Muscle layer of colon (tissue), 2 donors: Measurements from ENCODE around the gene CDCA3.

Experiments used
- H3K27ac ChIP-seq: one replicate; pipeline ENCODE4 v1.7.0; 2013; ENCODE audit warnings: low read depth, mild to moderate bottlenecking, low read length, moderate library complexity
- H3K27me3 ChIP-seq, 2 donors: one replicate each; pipeline ENCODE4 v1.7.0; 2013; ENCODE audit warnings: low read length in 2 of 2, mild to moderate bottlenecking in 2 of 2; ENCODE audit not compliant: insufficient read depth in 2 of 2, control insufficient read depth in 1 of 2
- H3K36me3 ChIP-seq: one replicate; pipeline ENCODE4 v1.7.0; 2013; ENCODE audit warnings: mild to moderate bottlenecking, low read length; ENCODE audit not compliant: insufficient read depth
- H3K4me1 ChIP-seq: one replicate; pipeline ENCODE4 v1.7.0; 2013; ENCODE audit warnings: mild to moderate bottlenecking, low read length; ENCODE audit not compliant: insufficient read depth
- H3K4me3 ChIP-seq, 2 donors: one replicate each; pipeline ENCODE4 v1.7.0; 2013; ENCODE audit warnings: low read length in 2 of 2, low read depth in 1 of 2, mild to moderate bottlenecking in 1 of 2, moderate library complexity in 1 of 2
- H3K9ac ChIP-seq: one replicate; pipeline ENCODE4 v1.7.0; 2013; ENCODE audit warnings: low read length
- H3K9me3 ChIP-seq: one replicate; pipeline ENCODE4 v1.7.0; 2013; ENCODE audit warnings: mild to moderate bottlenecking, low read length
- donor health status: abdominal sarcoma.
- donor health status: Adenocarcinoma of cecum.

The CDCA3 gene

GRCh38 chr12:6849976-6850560 is 1.0 kb downstream of the CDCA3 start:
- Histone ChIP-seq H3K36me3 (peaks cover 19% of the 10 kb centered on the region), H3K9me3 (no peaks in the 10 kb centered on the region), H3K4me3 (no peak overlapping the region), H3K27ac (no peak overlapping the region), H3K4me1 (peaks cover 21% of the 10 kb centered on the region), H3K9ac (no peak overlapping the region), H3K27me3 (no peaks in the 10 kb centered on the region)

- no peak overlapping the region for H3K4me3 ChIP-seq
- H3K4me1 ChIP-seq = peaks cover 21% of the 10 kb centered on the region
- peaks cover 25% of the 10 kb centered on the region for H3K36me3 ChIP-seq
- H3K9me3 ChIP-seq = no peaks in the 10 kb centered on the region
- no peak overlapping the region for H3K27ac ChIP-seq
- H3K9ac ChIP-seq = no peak overlapping the region
- H3K27me3 ChIP-seq = no peaks in the 10 kb centered on the region
Measured at GRCh38 chr12:6849427-6849826, 1.7 kb downstream of the CDCA3 start.

- H3K36me3 ChIP-seq = peaks cover 28% of the 10 kb centered on the region
- no peak overlapping the region for H3K9ac ChIP-seq
- no peak overlapping the region for H3K27ac ChIP-seq
- no peaks in the 10 kb centered on the region for H3K9me3 ChIP-seq
- H3K4me3 ChIP-seq = no peak overlapping the region
- no peaks in the 10 kb centered on the region for H3K27me3 ChIP-seq
- peaks cover 5% of the 10 kb centered on the region for H3K4me1 ChIP-seq
Measured at GRCh38 chr12:6847676-6848075, 3.4 kb downstream of the CDCA3 start.

- Histone ChIP-seq H3K4me3 (no peak overlapping the region), H3K4me1 (peaks cover 4% of the 10 kb centered on the region), H3K9me3 (no peaks in the 10 kb centered on the region), H3K27me3 (no peaks in the 10 kb centered on the region), H3K36me3 (peaks cover 28% of the 10 kb centered on the region), H3K9ac (no peak overlapping the region), H3K27ac (no peak overlapping the region)
Measured at GRCh38 chr12:6846316-6846869, 4.7 kb downstream of the CDCA3 start.

- H3K9me3 ChIP-seq = no peaks in the 10 kb centered on the region
- no peak overlapping the region for H3K9ac ChIP-seq
- peaks cover 28% of the 10 kb centered on the region for H3K36me3 ChIP-seq
- no peak overlapping the region for H3K27ac ChIP-seq
- no peaks in the 10 kb centered on the region for H3K27me3 ChIP-seq
- no peaks in the 10 kb centered on the region for H3K4me1 ChIP-seq
- H3K4me3 ChIP-seq = no peak overlapping the region
Measured at GRCh38 chr12:6845395-6845794, 5.7 kb downstream of the CDCA3 start.

GRCh38 chr12:6843118-6843902 is 7.8 kb downstream of the CDCA3 start:
- H3K9ac ChIP-seq = no peak overlapping the region
- H3K4me3 ChIP-seq = no peak overlapping the region
- peaks cover 42% of the 10 kb centered on the region for H3K36me3 ChIP-seq
- H3K27ac ChIP-seq = no peak overlapping the region
- no peaks in the 10 kb centered on the region for H3K9me3 ChIP-seq
- H3K27me3 ChIP-seq = no peaks in the 10 kb centered on the region
- H3K4me1 ChIP-seq = no peaks in the 10 kb centered on the region

- Histone ChIP-seq H3K9ac (no peak overlapping the region), H3K27ac (no peak overlapping the region), H3K4me1 (no peaks in the 10 kb centered on the region), H3K36me3 (peaks cover 44% of the 10 kb centered on the region), H3K4me3 (no peak overlapping the region), H3K27me3 (no peaks in the 10 kb centered on the region), H3K9me3 (no peaks in the 10 kb centered on the region)
Measured at GRCh38 chr12:6842075-6842474, 9.0 kb downstream of the CDCA3 start.

GRCh38 chr12:6840761-6841515 is 10.1 kb downstream of the CDCA3 start, which contains the start of gene GNB3:
TSS of gene GNB3 (plus strand) at chr12:6840925. CDS start at chr12:6841288, 363 bp downstream.
- Histone ChIP-seq H3K27ac (no peak within 1 kb of the TSS), H3K27me3 (no peaks in the 10 kb centered on the region), H3K9me3 (no peaks in the 10 kb centered on the region), H3K36me3 (peaks cover 41% of the 10 kb centered on the region), H3K4me1 (no peaks in the 10 kb centered on the region), H3K4me3 (no peak within 1 kb of the TSS), H3K9ac (no peak within 1 kb of the TSS)

- Histone ChIP-seq H3K27me3 (no peaks in the 10 kb centered on the region), H3K4me3 (no peak overlapping the region), H3K36me3 (peaks cover 39% of the 10 kb centered on the region), H3K9ac (no peak overlapping the region), H3K4me1 (no peaks in the 10 kb centered on the region), H3K9me3 (no peaks in the 10 kb centered on the region), H3K27ac (no peak overlapping the region)
Measured at GRCh38 chr12:6840330-6840729, 10.8 kb downstream of the CDCA3 start.

- H3K9me3 ChIP-seq = no peaks in the 10 kb centered on the region
- no peaks in the 10 kb centered on the region for H3K27me3 ChIP-seq
- H3K36me3 ChIP-seq = peaks cover 34% of the 10 kb centered on the region
- no peak overlapping the region for H3K27ac ChIP-seq
- H3K4me3 ChIP-seq = no peak overlapping the region
- no peak overlapping the region for H3K9ac ChIP-seq
- H3K4me1 ChIP-seq = no peaks in the 10 kb centered on the region
Measured at GRCh38 chr12:6839482-6840201, 11.4 kb downstream of the CDCA3 start.

- Histone ChIP-seq H3K27me3 (no peaks in the 10 kb centered on the region), H3K27ac (no peak overlapping the region), H3K36me3 (peaks cover 29% of the 10 kb centered on the region)
Measured at GRCh38 chr12:6838854-6839253, 12.2 kb downstream of the CDCA3 start.

More at GRCh38 chr12:6838854-6839253, 12.2 kb downstream of the CDCA3 start:
- H3K4me1 ChIP-seq = no peaks in the 10 kb centered on the region
- H3K4me3 ChIP-seq = no peak overlapping the region
- H3K9me3 ChIP-seq = no peaks in the 10 kb centered on the region
- H3K9ac ChIP-seq = no peak overlapping the region
